IMR-90 (cell line): ENCODE results near the gene CDK5RAP2. TPM values are rescaled to one million over a fixed set of nuclear protein-coding genes. Genes with fewer than 3 reads are reported as not detected.

Experiments
- ATAC-seq: fragments of 200-7000 bp; cut with Tn5 transposase; 2 replicates; pipeline ENCODE4 v1.9.1; 2020; ENCODE audit warnings: low read depth, mild to moderate bottlenecking, moderate library complexity
- BruUV-seq: library from RNA; stranded (reverse); fragments of 400-500 nt; replicated peaks from 2 replicates; lab custom pipeline; 2021; lab: Mats Ljungman, UMichigan
- CTCF ChIA-PET: fragments of 300-600 bp; formaldehyde crosslinking; extraction: SDS; loops from one replicate; lab custom pipeline; 2021; ENCODE audit warnings: antibody characterized with exemption; lab: Yijun Ruan, JAX
- POLR2A ChIA-PET: fragments of 300-600 bp; sonication (Branson Sonifier 250); formaldehyde crosslinking; loops from one replicate; lab custom pipeline; 2022; ENCODE audit warnings: antibody characterized with exemption; ENCODE audit not compliant: unreplicated experiment; lab: Charles Lee
- DNase-seq: peaks from one replicate; pipeline ENCODE4 v3.0.0; 2013
- H2AFZ ChIP-seq: replicated peaks from 2 replicates; pipeline ENCODE3; 2013; ENCODE audit warnings: low read length, mild to moderate bottlenecking; ENCODE audit not compliant: poor library complexity
- H2AK5ac ChIP-seq: 2 replicates; pipeline ENCODE4 v1.6.1; 2013; ENCODE audit warnings: low read depth, low read length, inconsistent platforms
- H2AK9ac ChIP-seq: replicated peaks from 2 replicates; pipeline ENCODE3; 2013; ENCODE audit warnings: mild to moderate bottlenecking, low read depth, low read length, moderate library complexity; ENCODE audit not compliant: poor library complexity
- H2BK120ac ChIP-seq: 2 replicates; pipeline ENCODE4 v1.6.1; 2013; ENCODE audit warnings: low read depth, low read length, inconsistent platforms
- H2BK15ac ChIP-seq: 3 replicates; pipeline ENCODE4 v1.6.1; 2013; ENCODE audit warnings: low read depth, low read length, inconsistent platforms
- H2BK20ac ChIP-seq: 2 replicates; pipeline ENCODE4 v1.6.1; 2013; ENCODE audit warnings: low read depth, mild to moderate bottlenecking, inconsistent platforms, low read length, moderate library complexity
- H2BK5ac ChIP-seq: 2 replicates; pipeline ENCODE4 v1.6.1; 2013; ENCODE audit warnings: mild to moderate bottlenecking, low read depth, low read length, inconsistent platforms; ENCODE audit not compliant: poor library complexity, severe bottlenecking
- H3K14ac ChIP-seq: replicated peaks from 2 replicates; pipeline ENCODE4 v1.6.1; 2013; ENCODE audit warnings: low read depth, low read length, inconsistent platforms
- H3K18ac ChIP-seq: 2 replicates; pipeline ENCODE4 v1.6.1; 2013; ENCODE audit warnings: low read depth, low read length, control low read depth
- H3K23ac ChIP-seq: 2 replicates; pipeline ENCODE4 v1.6.1; 2013; ENCODE audit warnings: low read depth, low read length, inconsistent platforms
- H3K27ac ChIP-seq: 2 replicates; pipeline ENCODE4 v1.5.1; 2013; ENCODE audit warnings: mild to moderate bottlenecking, control low read depth, low read length; ENCODE audit not compliant: insufficient read depth
- H3K27me3 ChIP-seq: 2 replicates; pipeline ENCODE4 v1.6.1; 2013; ENCODE audit warnings: low read length; ENCODE audit not compliant: control insufficient read depth, insufficient read depth
- H3K36me3 ChIP-seq: 2 replicates; pipeline ENCODE4 v1.6.1; 2013; ENCODE audit warnings: low read length, mixed read lengths; ENCODE audit not compliant: control insufficient read depth, insufficient read depth
- H3K4ac ChIP-seq: 2 replicates; pipeline ENCODE4 v1.6.1; 2013; ENCODE audit warnings: low read depth, low read length, inconsistent platforms
- H3K4me1 ChIP-seq: 2 replicates; pipeline ENCODE4 v1.6.1; 2013; ENCODE audit warnings: low read length, mixed read lengths; ENCODE audit not compliant: control insufficient read depth, insufficient read depth
- H3K4me2 ChIP-seq: 2 replicates; pipeline ENCODE4 v1.6.1; 2013; ENCODE audit warnings: low read depth, mild to moderate bottlenecking, control low read depth, low read length, moderate library complexity
- H3K4me3 ChIP-seq: 2 replicates; pipeline ENCODE4 v1.5.1; 2013; ENCODE audit warnings: low read depth, mild to moderate bottlenecking, control low read depth, low read length, moderate library complexity; ENCODE audit not compliant: insufficient read depth
- H3K56ac ChIP-seq: 2 replicates; pipeline ENCODE4 v1.6.1; 2013; ENCODE audit warnings: low read length, inconsistent platforms; ENCODE audit not compliant: insufficient read depth; ENCODE audit errors: extremely low read depth
- H3K79me1 ChIP-seq, 2 experiments: 2 replicates each; pipeline ENCODE4 v1.6.1; 2013; ENCODE audit warnings: low read length in 2 of 2, inconsistent platforms in 1 of 2, low read depth in 1 of 2
- H3K9ac ChIP-seq: 2 replicates; pipeline ENCODE4 v1.6.1; 2013; ENCODE audit warnings: low read depth, low read length, control low read depth
- H3K9me1 ChIP-seq: 2 replicates; pipeline ENCODE4 v1.6.1; 2013; ENCODE audit warnings: low read length, inconsistent platforms; ENCODE audit not compliant: insufficient read depth
- H3K9me3 ChIP-seq: 2 replicates; pipeline ENCODE4 v1.6.1; 2013; ENCODE audit warnings: low read length; ENCODE audit not compliant: control insufficient read depth, insufficient read depth
- H4K20me1 ChIP-seq: 2 replicates; pipeline ENCODE4 v1.6.1; 2013; ENCODE audit warnings: low read length, inconsistent platforms; ENCODE audit not compliant: insufficient read depth
- H4K5ac ChIP-seq: 2 replicates; pipeline ENCODE4 v1.6.1; 2013; ENCODE audit warnings: mild to moderate bottlenecking, low read depth, low read length, control low read depth
- H4K8ac ChIP-seq, 2 experiments: 2 replicates each; pipeline ENCODE4 v1.6.1; 2013; ENCODE audit warnings: low read depth in 2 of 2, low read length in 2 of 2, control low read depth in 1 of 2, inconsistent platforms in 1 of 2
- H4K91ac ChIP-seq: 2 replicates; pipeline ENCODE4 v1.6.1; 2013; ENCODE audit warnings: low read depth, low read length, inconsistent platforms; ENCODE audit not compliant: insufficient read depth
- BHLHE40 ChIP-seq: fragments of 150-350 bp; IDR thresholded peaks from 2 replicates; pipeline ENCODE4 v1.6.1; 2016; ENCODE audit warnings: mild to moderate bottlenecking, low read depth, low read length
- CEBPB ChIP-seq: IDR thresholded peaks from 2 replicates; pipeline ENCODE4 v1.6.1; 2012; ENCODE audit warnings: low read depth, low read length, improper control_type of control experiment
- CHD1 ChIP-seq: IDR thresholded peaks from 2 replicates; pipeline ENCODE4 v1.6.1; 2012; ENCODE audit warnings: low read depth, low read length, improper control_type of control experiment
- ELK1 ChIP-seq: fragments of 150-350 bp; IDR thresholded peaks from 2 replicates; pipeline ENCODE4 v1.6.1; 2016; ENCODE audit warnings: low read depth, mild to moderate bottlenecking, low read length, moderate library complexity, borderline replicate concordance
- FOS ChIP-seq: fragments of 150-350 bp; IDR thresholded peaks from 2 replicates; pipeline ENCODE4 v1.6.1; 2016; ENCODE audit warnings: low read depth, low read length
- MAFK ChIP-seq: IDR thresholded peaks from 2 replicates; pipeline ENCODE4 v1.6.1; 2012; ENCODE audit warnings: low read depth, low read length, improper control_type of control experiment
- MAZ ChIP-seq: IDR thresholded peaks from 2 replicates; pipeline ENCODE4 v1.6.1; 2012; ENCODE audit warnings: low read depth, mild to moderate bottlenecking, low read length, improper control_type of control experiment, moderate library complexity, borderline replicate concordance
- MXI1 ChIP-seq: IDR thresholded peaks from 2 replicates; pipeline ENCODE4 v1.6.1; 2012; ENCODE audit warnings: low read depth, mild to moderate bottlenecking, low read length, moderate library complexity, borderline replicate concordance
- NFE2L2 ChIP-seq: fragments of 150-350 bp; IDR thresholded peaks from 2 replicates; pipeline ENCODE4 v1.6.1; 2016; ENCODE audit warnings: low read depth, mild to moderate bottlenecking, low read length
- POLR2A ChIP-seq: IDR thresholded peaks from 2 replicates; pipeline ENCODE4 v1.6.1; 2012; ENCODE audit warnings: mild to moderate bottlenecking, low read depth, low read length
- RAD21 ChIP-seq: IDR thresholded peaks from 2 replicates; pipeline ENCODE4 v1.6.1; 2012; ENCODE audit warnings: low read length, improper control_type of control experiment
- RCOR1 ChIP-seq: IDR thresholded peaks from 2 replicates; pipeline ENCODE4 v1.6.1; 2012; ENCODE audit warnings: mild to moderate bottlenecking, low read length, improper control_type of control experiment; ENCODE audit not compliant: insufficient replicate concordance
- RFX5 ChIP-seq: IDR thresholded peaks from 2 replicates; pipeline ENCODE4 v1.8.0; 2012; ENCODE audit warnings: low read depth, mild to moderate bottlenecking, low read length, moderate library complexity
- SMC3 ChIP-seq: fragments of 150-350 bp; IDR thresholded peaks from 2 replicates; pipeline ENCODE4 v1.6.1; 2016; ENCODE audit warnings: low read depth, mild to moderate bottlenecking, antibody characterized with exemption, low read length, moderate library complexity
- USF2 ChIP-seq: fragments of 150-350 bp; IDR thresholded peaks from 2 replicates; pipeline ENCODE4 v1.6.1; 2017; ENCODE audit warnings: mild to moderate bottlenecking, antibody characterized with exemption, low read length, low read depth
- WGBS, 2 experiments: methylation state at CpG; one replicate each; pipeline versions ENCODE4 v1.1.5 to v1.1.7; 2013; ENCODE audit warnings: missing lambda C conversion rate in 2 of 2; ENCODE audit not compliant: insufficient read length in 1 of 2; ENCODE audit errors: extremely low coverage in 2 of 2; 5-methylcytosine and 5-hydroxymethylcytosine counted together
- dilution Hi-C: fragments of 300-500 bp; cut with HindIII; formaldehyde crosslinking; loops from one replicate; pipeline ENCODE4 v1.14.3; 2018; ENCODE audit warnings: low sequenced_read_pairs; ENCODE audit not compliant: unreplicated experiment
- in situ Hi-C: fragments of 300-500 bp; cut with MboI; formaldehyde crosslinking; loops from 3 replicates; pipeline ENCODE4 v1.14.3; 2019; ENCODE audit warnings: low sequenced_read_pairs, inconsistent platforms, mixed read lengths
- intact Hi-C: fragments of 100-400 bp; cut with micrococcal nuclease; formaldehyde crosslinking; loops from 2 replicates; pipeline ENCODE4 v1.10.0; 2022
- polyA plus RNA-seq, 3 experiments: library from polyadenylated mRNA; depleted of rRNA; stranded (reverse); fragments of >200 nt; gene quantifications; 2 replicates each; pipeline ENCODE4 v1.2.3, GENCODE V29; 2012; ENCODE audit warnings: low replicate concordance in 1 of 3
- total RNA-seq: library from RNA; depleted of rRNA; stranded (reverse); fragments of >200 nt; gene quantifications from 2 replicates; pipeline ENCODE4 v1.2.3, GENCODE V29; 2012
- TF ChIP-seq, protein P1 (sequence below): conservative IDR thresholded peaks from 2 replicates; pipeline ENCODE4 v1.5.1; 2012; ENCODE audit warnings: mild to moderate bottlenecking, low read depth, low read length, improper control_type of control experiment

The CDK5RAP2 gene
- total and polyA plus RNA-seq, 2 of the 4 experiments (the other 2 are of a cell fraction), result 29.5 to 31.7 TPM

GRCh38 chr9:120521101-120521500, 58.9 kb downstream of the CDK5RAP2 start:
- BruUV-seq, result no TSS peak
- H3K4me2 ChIP-seq, result no peak overlapping the region
- no peak overlapping the region for H2BK120ac ChIP-seq
- TF ChIP-seq ELK1 (no peak), CHD1 (no peak), POLR2A (no peak), CEBPB (no peak), FOS (no peak), USF2 (no peak), RCOR1 (no peak), NFE2L2 (no peak), SMC3 (no peak), MAFK (no peak), MAZ (no peak), MXI1 (no peak), RFX5 (no peak), RAD21 (no peak), BHLHE40 (no peak)
- TF ChIP-seq, protein P1, sequence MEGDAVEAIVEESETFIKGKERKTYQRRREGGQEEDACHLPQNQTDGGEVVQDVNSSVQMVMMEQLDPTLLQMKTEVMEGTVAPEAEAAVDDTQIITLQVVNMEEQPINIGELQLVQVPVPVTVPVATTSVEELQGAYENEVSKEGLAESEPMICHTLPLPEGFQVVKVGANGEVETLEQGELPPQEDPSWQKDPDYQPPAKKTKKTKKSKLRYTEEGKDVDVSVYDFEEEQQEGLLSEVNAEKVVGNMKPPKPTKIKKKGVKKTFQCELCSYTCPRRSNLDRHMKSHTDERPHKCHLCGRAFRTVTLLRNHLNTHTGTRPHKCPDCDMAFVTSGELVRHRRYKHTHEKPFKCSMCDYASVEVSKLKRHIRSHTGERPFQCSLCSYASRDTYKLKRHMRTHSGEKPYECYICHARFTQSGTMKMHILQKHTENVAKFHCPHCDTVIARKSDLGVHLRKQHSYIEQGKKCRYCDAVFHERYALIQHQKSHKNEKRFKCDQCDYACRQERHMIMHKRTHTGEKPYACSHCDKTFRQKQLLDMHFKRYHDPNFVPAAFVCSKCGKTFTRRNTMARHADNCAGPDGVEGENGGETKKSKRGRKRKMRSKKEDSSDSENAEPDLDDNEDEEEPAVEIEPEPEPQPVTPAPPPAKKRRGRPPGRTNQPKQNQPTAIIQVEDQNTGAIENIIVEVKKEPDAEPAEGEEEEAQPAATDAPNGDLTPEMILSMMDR, result no peak
- H4K8ac ChIP-seq, result no peak overlapping the region
- no peak overlapping the region for H2BK15ac ChIP-seq
- no peak overlapping the region for H3K18ac ChIP-seq
- no peak overlapping the region for H2BK5ac ChIP-seq
- ATAC-seq (no peak), DNase-seq (no peak)
- no peaks in the 10 kb centered on the region; a peak in 1 of 4 replicates for H3K79me1 ChIP-seq
- no peak overlapping the region for H3K4me3 ChIP-seq
- dilution Hi-C loops, result no loop called here
- H4K20me1 ChIP-seq, result no peaks in the 10 kb centered on the region
- no peak overlapping the region for H3K4ac ChIP-seq
- H3K9ac ChIP-seq, result no peak overlapping the region
- no peak overlapping the region for H3K27ac ChIP-seq
- H3K14ac ChIP-seq, result no peak overlapping the region
- no peak overlapping the region for H3K56ac ChIP-seq
- no peak overlapping the region for H4K91ac ChIP-seq
- H4K5ac ChIP-seq, result no peak overlapping the region
- no peaks in the 10 kb centered on the region for H3K9me3 ChIP-seq
- POLR2A ChIA-PET, result no interaction called here
- no peak overlapping the region for H3K23ac ChIP-seq
- H3K9me1 ChIP-seq, result no peaks in the 10 kb centered on the region
- WGBS, 2 experiments, result no CpG with 5 or more reads among the region's 2 CpGs
- no peaks in the 10 kb centered on the region for H3K27me3 ChIP-seq
- H2AFZ ChIP-seq, result no peak overlapping the region
- in situ Hi-C loops, result no loop called here
- intact Hi-C loops, result no loop called here
- CTCF ChIA-PET, result interaction anchor here (1.2 to 1.4 kb wide), 2 partner anchors 10 to 11 kb away, joined by 5 to 7 read pairs; no protein-coding TSS in a partner anchor
- H2BK20ac ChIP-seq, result no peak overlapping the region
- peaks cover 19% of the 10 kb centered on the region for H3K36me3 ChIP-seq
- no peak overlapping the region for H2AK5ac ChIP-seq
- no peak overlapping the region for H2AK9ac ChIP-seq
- H3K4me1 ChIP-seq, result no peaks in the 10 kb centered on the region; the same call in 1 of the 2 replicates
